Osteocyte (in vitro differentiated cells): Measurements from ENCODE around the gene FXR2. TPM values are rescaled to one million over a fixed set of nuclear protein-coding genes. Genes with fewer than 3 reads are reported as not detected.
"Not testable (repeated sequence)": the region's sequence is repeated elsewhere in the genome, so short reads cannot be mapped to it uniquely, and the experiment has no call there.

Experiments
- DNase-seq: peaks from one replicate; pipeline ENCODE4 v3.0.0; 2021; ENCODE audit warnings: mixed read lengths; ENCODE audit not compliant: unreplicated experiment; ENCODE audit errors: extremely low spot score
- H3K27ac Mint-ChIP-seq: one replicate; pipeline ENCODE4 v1.8.0; 2021; ENCODE audit warnings: mild to moderate bottlenecking, mixed read lengths; ENCODE audit not compliant: unreplicated experiment
- H3K27me3 Mint-ChIP-seq: one replicate; pipeline ENCODE4 v1.8.0; 2021; ENCODE audit warnings: mixed read lengths; ENCODE audit not compliant: unreplicated experiment
- H3K36me3 Mint-ChIP-seq: one replicate; pipeline ENCODE4 v1.8.0; 2021; ENCODE audit warnings: mixed read lengths; ENCODE audit not compliant: unreplicated experiment
- H3K4me1 Mint-ChIP-seq: one replicate; pipeline ENCODE4 v1.8.0; 2021; ENCODE audit warnings: mixed read lengths; ENCODE audit not compliant: unreplicated experiment
- H3K4me3 Mint-ChIP-seq: one replicate; pipeline ENCODE4 v1.8.0; 2021; ENCODE audit warnings: mild to moderate bottlenecking, moderate library complexity, mixed read lengths; ENCODE audit not compliant: unreplicated experiment
- H3K9me3 Mint-ChIP-seq: one replicate; pipeline ENCODE4 v1.8.0; 2021; ENCODE audit warnings: mixed read lengths; ENCODE audit not compliant: unreplicated experiment
- CTCF ChIP-seq: fragments of 200-600 bp; sonication (generic); IDR thresholded peaks from 2 replicates; pipeline ENCODE4 v1.5.0; 2021; ENCODE audit warnings: antibody characterized with exemption, mild to moderate bottlenecking, moderate library complexity
- total RNA-seq: library from RNA; stranded (reverse); gene quantifications from 2 replicates; pipeline ENCODE4 v1.2.1, GENCODE V29; 2021

Gene FXR2
- total RNA-seq, 1 donor from 2014 or later: 50.7 TPM

DNA sequence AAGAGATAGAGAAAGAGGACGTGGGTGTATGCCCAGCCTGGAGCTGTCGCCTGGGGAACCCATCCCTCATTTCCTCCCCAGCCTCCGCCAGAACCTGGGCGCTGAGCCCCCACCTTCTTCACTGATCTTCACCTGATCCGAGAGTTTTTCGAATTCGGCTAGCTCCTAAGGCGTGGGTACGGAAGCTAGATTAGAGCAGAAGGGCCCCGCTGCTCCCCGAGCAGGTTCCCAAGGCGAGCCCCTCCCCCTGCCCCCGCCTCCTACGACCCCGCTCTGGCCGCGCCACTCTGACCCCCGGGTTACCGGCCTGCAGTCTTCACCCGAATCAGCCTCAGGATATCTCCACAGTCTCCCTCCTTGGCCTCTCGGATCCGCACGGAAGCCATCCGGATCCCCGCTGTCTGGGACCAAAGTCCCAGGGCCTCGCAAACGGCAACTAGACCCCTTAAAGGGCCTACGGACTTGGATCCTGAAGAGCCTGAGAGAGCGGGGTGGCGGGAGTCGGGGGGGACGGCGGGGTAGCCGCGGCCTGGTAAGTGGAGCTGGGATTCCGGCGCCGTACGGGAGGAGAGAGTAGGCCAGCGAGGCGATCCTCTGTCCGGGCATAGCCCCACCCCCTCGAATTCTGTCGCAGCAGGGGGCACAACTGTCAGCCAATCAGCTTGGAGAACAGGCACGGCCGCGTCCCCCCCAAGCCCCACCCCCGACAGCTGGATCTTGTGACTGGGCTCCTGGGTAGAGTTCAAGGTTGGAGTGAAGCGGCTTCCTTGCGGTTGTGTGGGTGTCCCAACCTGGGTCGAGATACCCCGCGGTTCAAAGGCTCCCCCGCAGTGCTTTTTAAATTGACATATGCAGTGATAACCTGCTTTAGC is 12.8 kb upstream of the FXR2 start, which contains the start of gene SAT2:
Gene SAT2, minus strand, starts transcription at position 572 of the 872 bp plus-strand sequence. Its CDS starts 186 bp downstream, at position 386.
- peak within 1 kb of the TSS; percentile 92 for H3K27ac Mint-ChIP-seq

GRCh38 chr17:7626956-7627249 is 12.2 kb upstream of the FXR2 start:
- Mint-ChIP-seq H3K36me3 (peaks cover 10% of the 10 kb centered on the region), H3K27me3 (no peaks in the 10 kb centered on the region), H3K4me1 (peaks cover 13% of the 10 kb centered on the region), H3K27ac (peak overlapping the region; percentile 92), H3K4me3 (peak overlapping the region; percentile 87), H3K9me3 (no peaks in the 10 kb centered on the region)
- no peak for TF ChIP-seq CTCF
- no peak for DNase-seq

More for the DNA sequence above, 12.8 kb upstream of the FXR2 start, which contains the start of gene SAT2:
- peak within 1 kb of the TSS; percentile 87 for H3K4me3 Mint-ChIP-seq
- H3K36me3 Mint-ChIP-seq: peaks cover 10% of the 10 kb centered on the region
- peak; percentile 99 for DNase-seq
- no peak for TF ChIP-seq CTCF
- H3K9me3 Mint-ChIP-seq: no peaks in the 10 kb centered on the region
- H3K27me3 Mint-ChIP-seq: no peaks in the 10 kb centered on the region
- H3K4me1 Mint-ChIP-seq: peaks cover 13% of the 10 kb centered on the region

GRCh38 chr17:7626307-7626706 is 11.6 kb upstream of the FXR2 start:
- no peak for DNase-seq
- Mint-ChIP-seq H3K27me3 (no peaks in the 10 kb centered on the region), H3K27ac (no peak overlapping the region), H3K4me3 (peak overlapping the region; percentile 87), H3K36me3 (peaks cover 10% of the 10 kb centered on the region), H3K9me3 (no peaks in the 10 kb centered on the region), H3K4me1 (peaks cover 13% of the 10 kb centered on the region)
- TF ChIP-seq CTCF: no peak

GRCh38 chr17:7625749-7626148 is 11.1 kb upstream of the FXR2 start:
- H3K27me3 Mint-ChIP-seq, H3K36me3 Mint-ChIP-seq, H3K9me3 Mint-ChIP-seq, DNase-seq, H3K27ac Mint-ChIP-seq: not testable (repeated sequence)
- Mint-ChIP-seq H3K4me1 (peaks cover 13% of the 10 kb centered on the region), H3K4me3 (peak overlapping the region; percentile 35)

DNA sequence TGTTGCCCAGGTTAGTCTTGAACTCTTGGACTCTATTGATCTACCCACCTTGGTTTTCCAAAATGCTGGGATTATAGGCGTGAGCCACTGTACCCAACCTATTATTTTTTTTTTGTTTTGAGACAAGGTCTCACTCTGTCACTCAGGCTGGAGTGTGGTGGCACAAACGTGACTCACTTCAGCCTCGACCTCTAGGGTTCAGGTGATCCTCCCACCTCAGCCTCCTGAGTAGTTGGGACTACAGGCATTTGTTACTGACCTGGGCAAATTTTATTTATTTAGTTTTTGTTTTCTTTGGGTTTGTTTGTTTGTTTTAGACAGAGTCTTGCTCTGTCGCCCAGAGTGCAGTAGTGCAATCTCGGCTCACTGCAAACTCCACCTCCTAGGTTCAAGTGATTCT is 9.0 kb upstream of the FXR2 start:
- H3K27ac Mint-ChIP-seq: no peak overlapping the region
- H3K36me3 Mint-ChIP-seq: peaks cover 10% of the 10 kb centered on the region

More for the DNA sequence above, 9.0 kb upstream of the FXR2 start:
- TF ChIP-seq CTCF: no peak
- Mint-ChIP-seq H3K9me3 (no peaks in the 10 kb centered on the region), H3K4me3 (no peak overlapping the region), H3K27me3 (no peaks in the 10 kb centered on the region), H3K4me1 (peaks cover 13% of the 10 kb centered on the region)
- no peak for DNase-seq
